IMR-90 (cell line): Measurements from ENCODE around the gene NCKIPSD. TPM values are rescaled to one million over a fixed set of nuclear protein-coding genes. Genes with fewer than 3 reads are reported as not detected.

ENCODE experiments used
- ATAC-seq: fragments of 200-7000 bp; cut with Tn5 transposase; 2 replicates; pipeline ENCODE4 v1.9.1; 2020; ENCODE audit warnings: low read depth, mild to moderate bottlenecking, moderate library complexity
- BruUV-seq: library from RNA; stranded (reverse); fragments of 400-500 nt; replicated peaks from 2 replicates; lab custom pipeline; 2021; lab: Mats Ljungman, UMichigan
- CTCF ChIA-PET: fragments of 300-600 bp; formaldehyde crosslinking; extraction: SDS; loops from one replicate; lab custom pipeline; 2021; ENCODE audit warnings: antibody characterized with exemption; lab: Yijun Ruan, JAX
- POLR2A ChIA-PET: fragments of 300-600 bp; sonication (Branson Sonifier 250); formaldehyde crosslinking; loops from one replicate; lab custom pipeline; 2022; ENCODE audit warnings: antibody characterized with exemption; ENCODE audit not compliant: unreplicated experiment; lab: Charles Lee
- DNase-seq: peaks from one replicate; pipeline ENCODE4 v3.0.0; 2013
- H2AFZ ChIP-seq: replicated peaks from 2 replicates; pipeline ENCODE3; 2013; ENCODE audit warnings: low read length, mild to moderate bottlenecking; ENCODE audit not compliant: poor library complexity
- H2AK5ac ChIP-seq: 2 replicates; pipeline ENCODE4 v1.6.1; 2013; ENCODE audit warnings: low read depth, low read length, inconsistent platforms
- H2AK9ac ChIP-seq: replicated peaks from 2 replicates; pipeline ENCODE3; 2013; ENCODE audit warnings: mild to moderate bottlenecking, low read depth, low read length, moderate library complexity; ENCODE audit not compliant: poor library complexity
- H2BK120ac ChIP-seq: 2 replicates; pipeline ENCODE4 v1.6.1; 2013; ENCODE audit warnings: low read depth, low read length, inconsistent platforms
- H2BK15ac ChIP-seq: 3 replicates; pipeline ENCODE4 v1.6.1; 2013; ENCODE audit warnings: low read depth, low read length, inconsistent platforms
- H2BK20ac ChIP-seq: 2 replicates; pipeline ENCODE4 v1.6.1; 2013; ENCODE audit warnings: low read depth, mild to moderate bottlenecking, inconsistent platforms, low read length, moderate library complexity
- H2BK5ac ChIP-seq: 2 replicates; pipeline ENCODE4 v1.6.1; 2013; ENCODE audit warnings: mild to moderate bottlenecking, low read depth, low read length, inconsistent platforms; ENCODE audit not compliant: poor library complexity, severe bottlenecking
- H3K14ac ChIP-seq: replicated peaks from 2 replicates; pipeline ENCODE4 v1.6.1; 2013; ENCODE audit warnings: low read depth, low read length, inconsistent platforms
- H3K18ac ChIP-seq: 2 replicates; pipeline ENCODE4 v1.6.1; 2013; ENCODE audit warnings: low read depth, low read length, control low read depth
- H3K23ac ChIP-seq: 2 replicates; pipeline ENCODE4 v1.6.1; 2013; ENCODE audit warnings: low read depth, low read length, inconsistent platforms
- H3K27ac ChIP-seq: 2 replicates; pipeline ENCODE4 v1.5.1; 2013; ENCODE audit warnings: mild to moderate bottlenecking, control low read depth, low read length; ENCODE audit not compliant: insufficient read depth
- H3K27me3 ChIP-seq: 2 replicates; pipeline ENCODE4 v1.6.1; 2013; ENCODE audit warnings: low read length; ENCODE audit not compliant: control insufficient read depth, insufficient read depth
- H3K36me3 ChIP-seq: 2 replicates; pipeline ENCODE4 v1.6.1; 2013; ENCODE audit warnings: low read length, mixed read lengths; ENCODE audit not compliant: control insufficient read depth, insufficient read depth
- H3K4ac ChIP-seq: 2 replicates; pipeline ENCODE4 v1.6.1; 2013; ENCODE audit warnings: low read depth, low read length, inconsistent platforms
- H3K4me1 ChIP-seq: 2 replicates; pipeline ENCODE4 v1.6.1; 2013; ENCODE audit warnings: low read length, mixed read lengths; ENCODE audit not compliant: control insufficient read depth, insufficient read depth
- H3K4me2 ChIP-seq: 2 replicates; pipeline ENCODE4 v1.6.1; 2013; ENCODE audit warnings: low read depth, mild to moderate bottlenecking, control low read depth, low read length, moderate library complexity
- H3K4me3 ChIP-seq: 2 replicates; pipeline ENCODE4 v1.5.1; 2013; ENCODE audit warnings: low read depth, mild to moderate bottlenecking, control low read depth, low read length, moderate library complexity; ENCODE audit not compliant: insufficient read depth
- H3K56ac ChIP-seq: 2 replicates; pipeline ENCODE4 v1.6.1; 2013; ENCODE audit warnings: low read length, inconsistent platforms; ENCODE audit not compliant: insufficient read depth; ENCODE audit errors: extremely low read depth
- H3K79me1 ChIP-seq, 2 experiments: 2 replicates each; pipeline ENCODE4 v1.6.1; 2013; ENCODE audit warnings: low read length in 2 of 2, inconsistent platforms in 1 of 2, low read depth in 1 of 2
- H3K9ac ChIP-seq: 2 replicates; pipeline ENCODE4 v1.6.1; 2013; ENCODE audit warnings: low read depth, low read length, control low read depth
- H3K9me1 ChIP-seq: 2 replicates; pipeline ENCODE4 v1.6.1; 2013; ENCODE audit warnings: low read length, inconsistent platforms; ENCODE audit not compliant: insufficient read depth
- H3K9me3 ChIP-seq: 2 replicates; pipeline ENCODE4 v1.6.1; 2013; ENCODE audit warnings: low read length; ENCODE audit not compliant: control insufficient read depth, insufficient read depth
- H4K20me1 ChIP-seq: 2 replicates; pipeline ENCODE4 v1.6.1; 2013; ENCODE audit warnings: low read length, inconsistent platforms; ENCODE audit not compliant: insufficient read depth
- H4K5ac ChIP-seq: 2 replicates; pipeline ENCODE4 v1.6.1; 2013; ENCODE audit warnings: mild to moderate bottlenecking, low read depth, low read length, control low read depth
- H4K8ac ChIP-seq, 2 experiments: 2 replicates each; pipeline ENCODE4 v1.6.1; 2013; ENCODE audit warnings: low read depth in 2 of 2, low read length in 2 of 2, control low read depth in 1 of 2, inconsistent platforms in 1 of 2
- H4K91ac ChIP-seq: 2 replicates; pipeline ENCODE4 v1.6.1; 2013; ENCODE audit warnings: low read depth, low read length, inconsistent platforms; ENCODE audit not compliant: insufficient read depth
- BHLHE40 ChIP-seq: fragments of 150-350 bp; IDR thresholded peaks from 2 replicates; pipeline ENCODE4 v1.6.1; 2016; ENCODE audit warnings: mild to moderate bottlenecking, low read depth, low read length
- CEBPB ChIP-seq: IDR thresholded peaks from 2 replicates; pipeline ENCODE4 v1.6.1; 2012; ENCODE audit warnings: low read depth, low read length, improper control_type of control experiment
- CHD1 ChIP-seq: IDR thresholded peaks from 2 replicates; pipeline ENCODE4 v1.6.1; 2012; ENCODE audit warnings: low read depth, low read length, improper control_type of control experiment
- ELK1 ChIP-seq: fragments of 150-350 bp; IDR thresholded peaks from 2 replicates; pipeline ENCODE4 v1.6.1; 2016; ENCODE audit warnings: low read depth, mild to moderate bottlenecking, low read length, moderate library complexity, borderline replicate concordance
- FOS ChIP-seq: fragments of 150-350 bp; IDR thresholded peaks from 2 replicates; pipeline ENCODE4 v1.6.1; 2016; ENCODE audit warnings: low read depth, low read length
- MAZ ChIP-seq: IDR thresholded peaks from 2 replicates; pipeline ENCODE4 v1.6.1; 2012; ENCODE audit warnings: low read depth, mild to moderate bottlenecking, low read length, improper control_type of control experiment, moderate library complexity, borderline replicate concordance
- MXI1 ChIP-seq: IDR thresholded peaks from 2 replicates; pipeline ENCODE4 v1.6.1; 2012; ENCODE audit warnings: low read depth, mild to moderate bottlenecking, low read length, moderate library complexity, borderline replicate concordance
- NFE2L2 ChIP-seq: fragments of 150-350 bp; IDR thresholded peaks from 2 replicates; pipeline ENCODE4 v1.6.1; 2016; ENCODE audit warnings: low read depth, mild to moderate bottlenecking, low read length
- POLR2A ChIP-seq: IDR thresholded peaks from 2 replicates; pipeline ENCODE4 v1.6.1; 2012; ENCODE audit warnings: mild to moderate bottlenecking, low read depth, low read length
- RAD21 ChIP-seq: IDR thresholded peaks from 2 replicates; pipeline ENCODE4 v1.6.1; 2012; ENCODE audit warnings: low read length, improper control_type of control experiment
- USF2 ChIP-seq: fragments of 150-350 bp; IDR thresholded peaks from 2 replicates; pipeline ENCODE4 v1.6.1; 2017; ENCODE audit warnings: mild to moderate bottlenecking, antibody characterized with exemption, low read length, low read depth
- WGBS, 2 experiments: methylation state at CpG; one replicate each; pipeline versions ENCODE4 v1.1.5 to v1.1.7; 2013; ENCODE audit warnings: missing lambda C conversion rate in 2 of 2; ENCODE audit not compliant: insufficient read length in 1 of 2; ENCODE audit errors: extremely low coverage in 2 of 2; 5-methylcytosine and 5-hydroxymethylcytosine counted together
- dilution Hi-C: fragments of 300-500 bp; cut with HindIII; formaldehyde crosslinking; loops from one replicate; pipeline ENCODE4 v1.14.3; 2018; ENCODE audit warnings: low sequenced_read_pairs; ENCODE audit not compliant: unreplicated experiment
- in situ Hi-C: fragments of 300-500 bp; cut with MboI; formaldehyde crosslinking; loops from 3 replicates; pipeline ENCODE4 v1.14.3; 2019; ENCODE audit warnings: low sequenced_read_pairs, inconsistent platforms, mixed read lengths
- intact Hi-C: fragments of 100-400 bp; cut with micrococcal nuclease; formaldehyde crosslinking; loops from 2 replicates; pipeline ENCODE4 v1.10.0; 2022
- polyA plus RNA-seq, 3 experiments: library from polyadenylated mRNA; depleted of rRNA; stranded (reverse); fragments of >200 nt; gene quantifications; 2 replicates each; pipeline ENCODE4 v1.2.3, GENCODE V29; 2012; ENCODE audit warnings: low replicate concordance in 1 of 3
- total RNA-seq: library from RNA; depleted of rRNA; stranded (reverse); fragments of >200 nt; gene quantifications from 2 replicates; pipeline ENCODE4 v1.2.3, GENCODE V29; 2012

The NCKIPSD gene
- total and polyA plus RNA-seq, 2 of the 4 experiments (the other 2 are of a cell fraction): 21.0 to 38.3 TPM

GRCh38 chr3:48694610-48695392 lies 9.1 kb upstream of the NCKIPSD start (continued):
- TF ChIP-seq USF2: no peak
- no peak for TF ChIP-seq MXI1
- TF ChIP-seq POLR2A: no peak

- Histone ChIP-seq H3K9ac (peak overlapping the region; percentile 39), H2BK5ac (peak overlapping the region; percentile 59)
- BruUV-seq: TSS peak; percentile 43
- TF ChIP-seq CHD1: no peak
- TF ChIP-seq FOS: no peak
- no peak for TF ChIP-seq CEBPB
- no peak for TF ChIP-seq MAZ
- no peak for TF ChIP-seq USF2
- TF ChIP-seq ELK1: no peak
- TF ChIP-seq MXI1: no peak
- no peak for TF ChIP-seq NFE2L2
- TF ChIP-seq RAD21: no peak
- no peak for TF ChIP-seq BHLHE40
Observed at GRCh38 chr3:48693826-48694225, 8.1 kb upstream of the NCKIPSD start.

More at GRCh38 chr3:48693826-48694225, 8.1 kb upstream of the NCKIPSD start:
- peaks cover 55% of the 10 kb centered on the region for H3K36me3 ChIP-seq
- peaks cover 27% of the 10 kb centered on the region for H3K4me1 ChIP-seq
- no peak overlapping the region; the same call in 2 of the 3 replicates for H2BK15ac ChIP-seq
- peak overlapping the region; percentile 38; the same call in 1 of the 2 replicates for H3K27ac ChIP-seq
- dilution Hi-C loops: no loop called here
- POLR2A ChIA-PET: no interaction called here
- no peaks in the 10 kb centered on the region for H3K9me3 ChIP-seq
- intact Hi-C loops: no loop called here
- no peak overlapping the region; the same call in 1 of the 2 replicates for H3K14ac ChIP-seq
- peak overlapping the region; percentile 41; the same call in 1 of the 2 replicates for H3K56ac ChIP-seq
- peaks cover 28% of the 10 kb centered on the region for H3K9me1 ChIP-seq
- CTCF ChIA-PET: no interaction called here
- H3K23ac ChIP-seq: 0 out of 2 replicates have a peak overlapping the region, but pooled peaks have one; percentile 4
- H3K4me2 ChIP-seq: no peak overlapping the region; the same call in 1 of the 2 replicates
- H3K4me3 ChIP-seq: no peak overlapping the region
- no peak overlapping the region for H2AK5ac ChIP-seq
- H3K79me1 ChIP-seq: peaks cover 39 to 80% of the 10 kb centered on the region in 2 experiments
- in situ Hi-C loops: no loop called here
- peak overlapping the region; percentile 67 for H2BK20ac ChIP-seq
- ATAC-seq: no peak
- no peak for DNase-seq
- H3K4ac ChIP-seq: peak overlapping the region; percentile 28
- 80% methylated on average over 2 of the region's 8 CpGs; no CpG with 5 or more reads in 1 of the 2 experiments for WGBS, 2 experiments
- peaks cover 70% of the 10 kb centered on the region for H4K20me1 ChIP-seq
- peak overlapping the region; percentile 35 for H2AK9ac ChIP-seq
- peak overlapping the region; percentile 28; the same call in 1 of the 2 replicates for H3K18ac ChIP-seq
- peak overlapping the region in 1 of 2 experiments; percentile 38; a peak in 1 of 4 replicates for H4K8ac ChIP-seq
- no peak overlapping the region for H2AFZ ChIP-seq
- H3K27me3 ChIP-seq: no peaks in the 10 kb centered on the region
- 0 out of 2 replicates have a peak overlapping the region, but pooled peaks have one; percentile 10 for H4K5ac ChIP-seq
- no peak overlapping the region for H2BK120ac ChIP-seq
- peak overlapping the region; percentile 12 for H4K91ac ChIP-seq
